Activated gamma-delta T cell treated with anti-CD3 and anti-CD28 coated beads, Interleukin-2, amount 50 U/mL, for 16 hours (primary cell): ENCODE data around the gene DNAJC3.
"Not testable (repeated sequence)": the region's sequence is repeated elsewhere in the genome, so short reads cannot be mapped to it uniquely, and the experiment has no call there.

Experiments used
- DNase-seq: peaks from one replicate; pipeline ENCODE4 v3.0.0-alpha.2; 2020; ENCODE audit warnings: low read depth

The DNAJC3 gene, protein sequence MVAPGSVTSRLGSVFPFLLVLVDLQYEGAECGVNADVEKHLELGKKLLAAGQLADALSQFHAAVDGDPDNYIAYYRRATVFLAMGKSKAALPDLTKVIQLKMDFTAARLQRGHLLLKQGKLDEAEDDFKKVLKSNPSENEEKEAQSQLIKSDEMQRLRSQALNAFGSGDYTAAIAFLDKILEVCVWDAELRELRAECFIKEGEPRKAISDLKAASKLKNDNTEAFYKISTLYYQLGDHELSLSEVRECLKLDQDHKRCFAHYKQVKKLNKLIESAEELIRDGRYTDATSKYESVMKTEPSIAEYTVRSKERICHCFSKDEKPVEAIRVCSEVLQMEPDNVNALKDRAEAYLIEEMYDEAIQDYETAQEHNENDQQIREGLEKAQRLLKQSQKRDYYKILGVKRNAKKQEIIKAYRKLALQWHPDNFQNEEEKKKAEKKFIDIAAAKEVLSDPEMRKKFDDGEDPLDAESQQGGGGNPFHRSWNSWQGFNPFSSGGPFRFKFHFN

DNA sequence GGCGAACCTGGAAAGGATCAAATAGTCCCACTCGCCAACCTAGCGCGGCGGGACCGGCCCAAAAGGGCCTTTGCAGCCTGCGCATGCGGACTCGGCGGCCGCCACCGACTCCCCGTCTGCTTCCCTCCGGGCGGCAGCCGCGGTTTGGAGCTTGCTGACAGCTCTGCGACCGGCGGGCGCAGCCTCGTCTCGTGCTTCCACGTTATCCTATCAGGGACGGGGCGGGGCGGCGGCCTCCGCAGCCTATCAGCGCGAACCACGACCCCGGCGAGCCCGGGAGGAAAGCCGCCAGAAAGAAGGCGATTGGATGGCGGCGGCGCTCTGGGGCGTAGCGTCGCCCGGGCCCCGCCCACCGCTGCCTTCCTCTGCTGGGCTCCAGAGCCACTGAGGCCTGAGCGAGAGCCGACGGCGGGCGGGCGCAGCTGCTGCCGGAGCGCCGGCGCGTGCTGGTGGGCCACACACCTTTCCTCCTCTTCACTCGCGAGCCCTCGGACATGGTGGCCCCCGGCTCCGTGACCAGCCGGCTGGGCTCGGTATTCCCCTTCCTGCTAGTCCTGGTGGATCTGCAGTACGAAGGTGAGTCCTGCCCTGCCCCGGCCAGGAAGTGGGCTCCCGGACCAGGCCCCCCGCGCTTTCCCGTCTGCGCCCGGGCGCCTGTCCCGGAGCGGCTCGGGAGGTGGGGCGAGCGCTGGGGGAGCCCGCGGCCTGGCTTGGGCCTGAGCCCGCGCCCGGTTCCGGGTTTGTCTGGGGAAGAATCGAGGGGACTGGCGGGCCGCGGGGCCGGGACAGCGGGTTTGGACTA is at the start of gene DNAJC3:
Gene DNAJC3, plus strand, starts transcription at position 378 of the 802 bp plus-strand sequence. Its CDS starts 117 bp downstream, at position 495.
- peak; percentile 97 for DNase-seq

DNA sequence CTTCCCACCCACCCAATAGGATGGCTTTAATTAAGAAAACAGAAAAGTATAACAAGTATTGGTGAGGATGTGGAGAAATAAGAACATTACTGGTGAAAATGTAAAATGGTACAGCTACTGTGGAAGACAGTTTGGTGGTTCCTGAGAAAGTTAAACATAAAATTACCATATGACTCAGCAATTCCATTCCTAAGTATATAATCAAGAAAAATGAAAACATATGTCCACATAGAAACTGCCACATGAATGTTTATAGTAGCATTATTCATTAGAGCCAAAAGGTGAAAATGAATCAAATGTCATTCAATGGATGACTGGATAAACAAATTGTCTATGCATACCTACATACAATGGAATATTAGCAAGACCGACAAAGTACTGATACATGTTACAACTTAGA is 49.3 kb upstream of the DNAJC3 start:
- no peak for DNase-seq

DNA sequence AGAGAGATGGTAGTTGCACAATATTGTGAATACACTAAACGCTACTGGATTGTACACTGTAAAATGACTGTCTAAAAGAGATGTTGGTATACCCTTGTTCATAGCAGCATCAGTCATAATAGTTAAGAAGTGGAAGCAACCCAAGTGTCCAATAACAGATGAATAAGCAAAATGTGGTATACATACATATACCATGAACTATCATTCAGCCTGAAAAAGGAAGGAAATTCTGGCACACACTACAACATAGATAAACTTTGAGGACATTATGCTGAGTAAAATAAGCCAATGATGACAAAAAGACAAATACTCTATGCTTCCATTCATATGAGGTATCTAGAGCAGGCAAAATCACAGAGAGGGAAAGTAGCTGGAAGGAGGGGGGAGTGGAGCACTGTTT is 48.5 kb upstream of the DNAJC3 start:
- no peak for DNase-seq

DNA sequence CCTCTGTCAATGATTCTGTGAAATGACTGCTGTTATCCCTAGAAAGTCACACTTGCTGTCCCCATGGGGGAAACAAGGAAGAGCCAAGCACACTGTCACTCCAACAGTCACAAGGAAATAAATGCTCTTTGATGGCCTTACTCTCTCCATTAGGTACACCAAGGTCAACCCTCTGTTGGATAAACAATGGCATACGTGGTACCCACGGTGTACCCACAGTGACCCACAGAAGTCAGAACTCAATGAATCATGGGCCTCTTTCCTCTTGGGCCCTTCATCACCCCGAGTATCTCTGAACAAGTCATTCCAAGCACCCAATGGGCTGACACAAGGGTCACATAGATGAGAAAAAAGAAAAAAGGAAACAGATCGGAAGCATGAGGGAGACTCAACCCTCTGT is 47.9 kb upstream of the DNAJC3 start:
- no peak for DNase-seq

DNA sequence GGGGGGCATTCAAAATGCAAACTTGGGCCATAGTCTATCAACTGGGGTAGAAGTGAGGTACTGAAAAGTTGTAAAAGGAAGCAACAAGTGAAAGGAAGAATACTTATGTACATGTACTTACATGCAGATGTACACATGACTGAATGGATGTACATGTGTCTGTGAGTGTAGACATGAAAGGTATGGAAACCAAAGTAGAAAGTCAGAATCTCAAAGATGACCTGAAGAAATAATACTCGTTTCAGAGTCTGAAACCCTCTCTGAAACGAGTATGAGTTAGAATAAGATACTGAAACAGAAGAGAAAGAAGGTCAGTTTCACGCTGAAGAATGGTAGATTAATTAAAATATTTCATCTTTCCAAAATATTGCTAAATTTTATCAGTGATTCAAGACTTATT is 46.3 kb upstream of the DNAJC3 start:
- no peak for DNase-seq

DNA sequence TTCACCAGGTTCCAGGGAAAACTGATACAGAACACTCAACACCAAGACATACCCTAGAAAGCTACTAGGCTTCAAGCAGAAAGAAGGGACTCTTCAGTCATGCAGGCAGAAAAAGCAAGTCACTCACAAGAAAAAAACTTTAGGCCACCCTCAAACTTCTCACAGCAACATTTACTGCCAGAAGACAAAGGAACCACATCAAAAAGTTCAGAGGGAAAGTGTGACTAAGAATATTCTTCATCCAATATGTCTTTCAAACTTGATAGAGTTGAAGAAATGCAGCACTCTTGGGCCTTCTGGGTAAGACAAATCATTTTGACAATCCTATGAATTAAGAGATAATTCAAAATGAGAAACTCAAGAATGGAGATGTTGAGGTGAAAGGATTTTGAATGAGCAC is 40.1 kb upstream of the DNAJC3 start:
- no peak for DNase-seq

DNA sequence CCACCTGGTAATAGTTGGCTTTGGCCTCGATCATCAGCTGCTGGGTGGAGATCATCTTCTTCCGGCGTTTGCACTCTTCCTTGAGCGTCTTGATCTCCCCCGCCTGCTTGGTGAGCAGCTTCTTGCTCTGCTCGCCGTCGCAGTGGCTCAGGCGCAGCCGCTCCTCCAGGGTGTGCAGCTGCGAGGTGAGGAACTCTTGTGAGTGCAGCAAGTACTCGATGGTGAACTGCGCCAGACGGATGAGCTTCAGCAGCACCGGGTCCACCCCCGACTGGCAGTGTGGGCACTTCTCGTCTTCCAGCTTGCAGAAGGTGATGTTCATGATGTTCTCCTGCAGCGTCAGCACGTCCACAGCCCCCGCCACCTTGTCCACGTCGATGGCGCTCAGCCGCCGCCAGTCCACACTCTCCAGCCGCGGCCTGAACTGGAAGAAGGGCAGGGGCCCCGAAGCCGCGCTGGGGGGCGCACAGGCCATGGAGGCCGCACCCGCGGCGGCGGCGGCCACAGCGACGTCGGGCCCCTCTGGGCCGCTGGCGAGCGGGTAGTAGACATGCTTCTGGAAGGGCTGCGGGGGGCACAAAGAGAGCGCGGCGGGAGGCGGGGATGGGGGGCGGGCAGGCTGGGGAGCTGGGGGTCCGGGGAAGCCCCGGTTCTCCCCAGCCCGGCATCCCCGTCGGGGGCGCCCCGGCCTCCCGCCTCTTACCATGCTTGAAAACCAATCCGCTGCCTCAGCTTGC is 35.5 kb upstream of the DNAJC3 start:
- no peak for DNase-seq

DNA sequence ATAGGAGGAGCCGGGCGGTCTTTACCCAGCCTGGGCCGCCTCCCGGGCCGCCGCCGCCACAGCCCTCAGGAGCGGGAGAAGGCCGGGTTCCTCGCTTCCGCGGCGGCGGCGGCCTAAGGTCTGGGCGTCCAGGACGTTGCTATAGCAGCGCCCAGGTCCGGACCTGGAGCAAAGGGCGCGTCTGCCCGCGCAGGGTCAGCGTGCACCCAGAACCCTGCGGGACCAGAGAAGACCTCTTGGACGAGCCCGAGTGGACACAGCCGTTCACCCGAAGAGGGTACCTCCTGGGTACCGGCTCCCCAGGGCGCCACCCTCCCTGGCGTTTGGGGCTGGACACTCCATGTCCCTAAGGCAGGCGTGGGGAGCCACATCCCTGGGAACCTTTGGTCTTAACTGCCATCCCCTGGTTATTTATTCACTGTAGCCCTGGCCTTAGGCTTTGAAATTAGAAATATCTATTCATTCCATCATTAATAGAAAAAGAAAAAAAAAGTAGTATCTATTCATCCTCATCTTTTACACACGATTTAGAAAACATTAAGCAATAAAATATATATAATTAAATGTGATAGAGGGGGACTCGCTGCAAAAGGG is 34.8 kb upstream of the DNAJC3 start:
- DNase-seq = no peak

DNA sequence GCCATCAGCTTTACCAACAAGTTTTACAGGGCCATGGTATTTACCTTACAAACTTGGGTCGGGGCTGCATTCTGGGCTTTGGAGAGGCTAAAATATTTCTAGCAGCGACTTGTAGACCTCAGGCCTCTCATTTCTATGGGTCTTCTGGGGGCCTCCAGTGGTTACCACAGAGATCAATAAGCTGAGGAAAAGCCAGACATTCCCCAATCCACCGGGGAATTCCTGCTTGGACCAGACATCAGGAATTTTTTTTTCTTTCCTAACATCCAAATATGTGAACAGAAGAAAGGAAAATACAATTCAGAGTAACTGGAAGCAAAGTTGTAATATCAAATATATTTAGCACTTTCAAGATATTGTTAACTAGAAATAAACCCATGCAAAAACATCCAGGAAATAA is 33.9 kb upstream of the DNAJC3 start:
- DNase-seq = no peak

DNA sequence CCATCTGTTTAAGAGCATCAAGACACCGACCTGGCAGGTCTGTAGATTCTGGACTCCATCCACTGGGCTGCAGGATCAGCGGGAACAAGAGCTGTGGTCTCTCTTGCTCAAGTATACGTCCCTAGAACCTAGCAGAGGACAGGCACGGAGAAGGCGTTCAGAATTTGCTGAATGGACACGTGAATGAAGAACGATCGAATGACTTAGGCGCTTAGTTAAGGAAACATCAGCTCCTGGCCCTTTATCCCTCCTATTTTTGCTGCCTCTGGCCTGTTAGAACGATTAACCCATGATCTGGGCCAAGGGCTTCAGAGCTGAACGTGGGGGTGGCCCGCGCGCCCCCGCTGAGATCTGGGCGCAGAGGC is 33.4 kb upstream of the DNAJC3 start:
- DNase-seq = no peak

DNA sequence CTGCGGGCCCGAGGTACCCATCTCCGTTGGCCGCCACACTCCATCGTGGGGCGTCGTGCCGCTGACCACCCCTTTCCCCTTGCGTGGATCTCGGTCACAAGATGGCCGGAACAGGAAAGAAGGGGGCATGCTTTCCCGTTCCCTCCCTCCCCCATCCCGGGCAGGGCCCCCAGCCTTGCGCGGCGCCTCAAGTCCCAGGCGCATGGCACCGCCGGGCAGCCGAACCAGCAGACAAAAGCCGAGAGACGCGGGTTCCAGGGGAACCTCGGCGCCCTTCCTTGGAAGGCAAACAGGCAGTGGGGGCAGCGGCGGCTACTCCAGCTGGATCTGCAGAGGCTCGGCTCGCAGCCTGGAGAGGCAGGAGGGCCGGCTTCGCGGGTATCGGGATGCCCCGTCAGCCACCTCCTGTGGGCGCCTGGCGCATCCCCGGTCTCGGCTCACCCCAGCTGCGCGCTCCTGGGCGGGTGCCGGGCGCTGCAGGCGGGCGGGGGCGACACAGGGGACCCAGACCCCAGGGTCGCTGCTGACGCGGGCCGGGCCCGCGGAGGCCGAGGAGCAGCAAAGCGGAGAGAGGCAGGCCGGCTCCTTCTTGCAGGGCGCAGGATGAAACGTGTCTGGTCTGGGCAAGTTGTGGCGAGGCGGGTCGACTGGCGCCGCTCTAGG is 32.9 kb upstream of the DNAJC3 start:
- DNase-seq = no peak

DNA sequence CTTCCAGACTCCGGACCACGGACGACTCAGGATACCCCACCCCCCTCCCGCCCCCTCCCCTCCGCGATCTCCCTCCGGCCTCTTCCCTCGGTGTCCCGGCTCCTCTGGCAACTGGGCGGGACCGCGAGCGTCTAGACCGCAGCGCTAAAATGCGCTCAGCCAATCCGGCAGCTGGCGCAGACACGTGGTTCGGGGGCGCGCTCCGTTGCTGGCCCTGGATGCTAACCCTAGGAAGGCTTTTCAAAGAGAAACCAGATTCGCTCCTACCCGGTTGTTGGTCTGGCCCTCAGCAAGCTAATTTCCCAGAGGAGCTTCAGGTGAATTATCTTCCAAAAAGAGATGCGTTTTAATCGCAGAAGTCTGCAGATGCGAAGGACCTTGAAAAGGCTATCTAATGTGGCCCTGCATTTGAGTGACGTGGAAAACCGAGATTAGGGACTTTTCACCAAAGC is 32.3 kb upstream of the DNAJC3 start, which contains the start of gene DZIP1:
Gene DZIP1, minus strand, starts transcription at position 106 of the 452 bp plus-strand sequence. CDS start 2,677 bp downstream, outside the sequence.
- DNase-seq = no peak

DNA sequence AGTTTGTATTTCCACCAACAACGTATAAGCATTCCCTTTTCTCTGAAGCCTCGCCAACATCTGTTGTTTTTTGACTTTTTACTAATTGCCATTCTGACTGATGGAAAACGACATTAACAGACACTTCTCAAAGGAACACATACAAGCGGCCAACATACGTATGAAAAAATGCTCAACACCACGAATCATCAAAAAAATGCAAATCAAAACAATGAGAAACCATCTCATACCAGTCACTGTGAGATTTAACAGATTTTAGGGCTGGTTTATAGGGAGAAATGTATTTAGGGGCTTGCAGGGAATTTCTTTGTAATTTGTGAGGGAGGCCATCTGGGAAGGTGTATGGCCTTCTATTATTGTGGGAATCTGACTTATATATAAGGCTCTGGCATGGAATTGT is 29.6 kb upstream of the DNAJC3 start:
- DNase-seq = no peak

DNA sequence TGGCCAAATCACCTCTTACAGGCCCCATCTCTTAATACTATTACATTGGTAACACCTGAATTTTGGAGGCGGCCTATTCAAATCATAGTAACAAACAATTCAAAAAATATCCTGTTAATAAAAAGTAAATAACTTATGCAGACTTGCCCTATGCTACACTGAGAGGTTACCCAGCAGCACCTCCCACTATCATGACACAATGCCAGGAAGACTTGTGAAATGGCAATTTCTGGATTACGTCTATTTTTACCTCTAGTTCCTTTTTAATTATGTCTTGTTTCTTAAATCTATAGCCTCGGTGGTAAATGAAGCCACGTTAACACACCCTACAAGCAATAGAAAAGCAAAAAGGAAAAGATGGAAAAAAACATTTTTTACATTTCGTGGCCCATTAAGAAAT is 26.2 kb upstream of the DNAJC3 start:
- no peak for DNase-seq

DNA sequence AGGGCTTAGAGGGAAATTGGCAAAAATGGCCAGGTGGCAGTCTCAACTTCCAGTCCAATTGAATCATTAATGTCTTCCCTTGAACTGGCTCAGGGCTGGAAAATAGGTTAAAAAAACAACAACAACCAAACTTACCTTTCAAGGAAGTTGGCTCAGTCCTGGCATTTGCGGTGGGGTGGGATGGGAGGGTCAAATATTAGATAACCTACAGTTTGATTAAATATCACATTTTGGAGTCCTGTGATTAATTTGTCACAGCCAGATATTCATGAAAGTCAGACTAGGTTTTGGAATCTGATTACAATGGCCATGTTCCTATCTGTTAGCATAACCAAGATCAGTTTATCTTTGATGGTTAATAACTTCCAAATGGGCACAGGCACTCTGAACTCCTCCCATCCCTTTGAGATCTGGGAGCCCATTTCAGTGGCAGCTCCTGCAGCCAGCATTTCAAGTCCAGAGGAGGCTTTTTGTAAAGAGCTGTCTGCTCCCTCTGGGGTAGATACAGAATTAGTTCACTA is 24.6 kb upstream of the DNAJC3 start:
- DNase-seq = no peak

DNA sequence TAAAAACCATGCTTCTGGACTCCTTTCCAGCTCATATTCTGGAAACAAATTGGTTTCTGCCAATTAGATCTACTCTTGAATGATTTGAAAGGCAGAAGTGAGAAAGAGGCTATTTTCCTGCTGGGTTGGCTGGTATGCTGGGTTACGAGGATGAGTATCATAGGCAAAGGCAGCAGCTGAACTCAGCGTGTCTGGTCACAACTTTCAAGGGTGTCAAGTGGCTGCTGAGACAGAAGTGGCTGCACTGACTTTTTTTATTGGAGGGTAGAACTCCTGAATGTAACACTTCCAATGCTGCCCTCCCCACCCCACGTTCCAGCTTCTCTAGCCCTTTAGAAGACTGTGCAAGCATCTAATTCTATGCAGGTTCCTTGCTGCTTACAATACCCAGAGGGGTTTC is 24.1 kb upstream of the DNAJC3 start:
- no peak for DNase-seq

DNA sequence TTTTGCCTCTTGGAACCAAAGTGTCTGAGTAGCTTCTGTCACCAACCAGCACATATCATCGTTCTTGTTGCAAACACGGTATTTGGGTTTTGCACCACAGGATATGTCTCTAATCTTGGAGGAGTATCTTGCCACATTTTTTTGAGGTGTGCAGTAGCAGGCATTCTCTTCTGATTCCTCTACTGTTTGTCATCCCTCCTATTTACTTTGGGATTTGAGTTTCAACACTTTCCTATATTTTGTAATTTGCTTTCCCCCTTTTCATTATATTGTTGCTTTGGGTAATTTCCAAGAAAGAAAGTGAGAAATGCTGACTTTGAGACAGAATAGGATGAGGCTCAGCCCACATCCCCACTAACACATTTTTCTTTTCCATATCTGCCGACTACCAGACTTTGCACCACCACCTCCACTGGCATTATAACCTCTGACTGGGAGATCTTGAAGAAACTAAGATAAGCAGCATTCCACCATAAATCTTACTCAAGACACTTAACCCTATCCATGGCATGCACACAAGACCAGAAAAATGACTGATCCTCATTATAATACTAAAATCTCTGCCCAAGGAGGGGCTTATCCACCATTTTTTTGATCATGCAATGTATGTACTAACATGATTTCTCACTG is 20.4 kb upstream of the DNAJC3 start:
- DNase-seq = no peak

DNA sequence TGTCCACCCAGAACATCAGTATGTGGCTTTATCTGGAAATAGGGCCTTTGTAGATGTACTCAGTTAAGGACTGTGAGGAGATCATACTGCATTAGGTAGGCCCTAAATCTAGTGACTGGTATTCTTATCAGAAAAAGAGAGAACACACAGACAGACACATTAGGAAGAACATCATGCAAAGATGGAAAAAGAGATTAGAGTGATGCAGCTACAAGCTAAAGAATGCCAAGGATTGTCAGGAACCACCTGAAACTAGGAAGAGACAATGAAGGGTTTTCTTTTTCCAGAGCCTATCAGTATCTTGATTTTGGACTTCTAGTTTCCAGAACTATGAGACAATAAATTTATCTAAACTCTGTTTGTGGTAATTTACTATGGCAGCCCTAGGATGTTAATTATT is 17.4 kb upstream of the DNAJC3 start:
- DNase-seq = no peak

DNA sequence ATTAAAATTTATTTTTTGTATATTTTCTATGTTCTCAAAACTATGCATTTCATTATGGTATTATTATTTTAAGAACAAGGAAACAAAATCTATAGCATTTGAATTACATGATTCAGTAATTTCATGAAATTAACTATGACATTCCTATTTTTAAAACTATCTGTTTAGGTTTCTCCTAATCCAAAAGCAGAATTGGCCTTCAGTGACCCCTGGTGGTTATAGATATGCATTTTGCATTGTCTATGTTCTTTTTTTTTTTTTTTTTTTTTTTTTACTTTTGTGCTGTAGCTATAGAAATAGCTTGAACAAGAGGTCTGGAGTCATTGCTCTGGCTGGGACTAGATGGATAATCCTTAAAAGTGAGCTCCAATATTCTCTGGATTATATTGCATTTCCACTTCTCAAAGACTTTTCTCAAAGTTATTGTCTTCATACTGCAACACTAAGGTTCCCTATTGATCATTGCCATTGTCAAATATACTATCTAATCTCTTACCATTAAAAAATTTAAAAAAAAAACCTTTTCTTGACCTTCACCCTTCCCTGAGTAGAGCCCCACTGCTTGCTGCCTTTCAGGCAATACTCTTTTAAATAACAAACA is 15.9 kb upstream of the DNAJC3 start:
- DNase-seq = no peak

DNA sequence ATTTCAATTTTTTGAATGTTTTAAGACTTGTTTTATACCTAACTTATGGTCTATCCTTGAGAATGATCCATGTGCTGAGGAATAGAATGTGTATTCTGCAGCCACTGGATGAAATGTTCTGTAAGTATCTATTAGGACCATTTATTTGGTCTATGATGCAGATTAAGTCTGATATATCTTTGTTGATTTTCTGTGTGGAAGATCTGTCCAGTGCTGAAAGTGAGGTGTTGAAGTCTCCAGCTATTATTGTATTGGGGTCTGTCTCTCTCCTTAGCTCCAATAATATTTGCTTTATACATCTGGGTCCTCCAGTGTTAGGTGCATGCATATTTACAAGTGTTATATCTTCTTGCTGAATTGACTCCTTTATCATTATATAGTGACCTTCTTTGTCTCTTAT is 9.7 kb upstream of the DNAJC3 start:
- not testable (repeated sequence) for DNase-seq
